Panc1 (cell line): ENCODE measurements around the gene POLR3H. TPM values are rescaled to one million over a fixed set of nuclear protein-coding genes. Genes with fewer than 3 reads are reported as not detected.

Experiments
- ATAC-seq: fragments of 200-7000 bp; cut with Tn5 transposase; 2 replicates; pipeline ENCODE4 v1.9.1; 2020; ENCODE audit warnings: mild to moderate bottlenecking, moderate library complexity
- BruUV-seq: library from RNA; stranded (reverse); fragments of 400-500 nt; replicated peaks from 2 replicates; lab custom pipeline; 2021; lab: Mats Ljungman, UMichigan
- CTCF ChIA-PET: fragments of 300-600 bp; sonication (Branson Sonifier 250); formaldehyde crosslinking; loops from one replicate; lab custom pipeline; 2022; ENCODE audit warnings: antibody characterized with exemption; lab: Charles Lee
- POLR2A ChIA-PET: fragments of 300-600 bp; sonication (Branson Sonifier 250); formaldehyde crosslinking; loops from one replicate; lab custom pipeline; 2022; ENCODE audit warnings: antibody characterized with exemption; lab: Charles Lee
- DNase-seq: peaks from one replicate; pipeline ENCODE4 v3.0.0-alpha.2; 2010; ENCODE audit warnings: low read depth, low spot score
- H3K27ac ChIP-seq: 2 replicates; pipeline ENCODE4 v1.5.1; 2011; ENCODE audit warnings: mild to moderate bottlenecking, low read length, inconsistent platforms
- H3K27me3 ChIP-seq: fragments of 200-500 bp; sonication (Bioruptor generic); 2 replicates; pipeline ENCODE4 v1.6.0; 2014; ENCODE audit warnings: low read length, inconsistent platforms; ENCODE audit not compliant: control insufficient read depth, insufficient read depth
- H3K36me3 ChIP-seq: fragments of 200-500 bp; sonication (Bioruptor generic); 2 replicates; pipeline ENCODE4 v1.5.1; 2014; ENCODE audit warnings: inconsistent platforms, mild to moderate bottlenecking, low read length, moderate library complexity; ENCODE audit not compliant: control insufficient read depth, insufficient read depth
- H3K4me1 ChIP-seq: 2 replicates; pipeline ENCODE4 v1.5.1; 2011; ENCODE audit warnings: inconsistent platforms, mild to moderate bottlenecking, low read length, moderate library complexity; ENCODE audit not compliant: control insufficient read depth, insufficient read depth
- H3K4me3 ChIP-seq, 2 experiments: 2 replicates each; pipeline ENCODE4 v1.5.1; 2011 to 2012; ENCODE audit warnings: low read depth in 2 of 2, low read length in 2 of 2, mild to moderate bottlenecking in 2 of 2, inconsistent platforms in 1 of 2, moderate library complexity in 1 of 2
- H3K9me3 ChIP-seq: fragments of 200-500 bp; sonication (Bioruptor generic); 2 replicates; pipeline ENCODE4 v1.5.1; 2014; ENCODE audit warnings: low read depth, mild to moderate bottlenecking, inconsistent platforms, low read length, moderate library complexity; ENCODE audit not compliant: control insufficient read depth, insufficient read depth
- CTCF ChIP-seq: fragments of 450-650 bp; IDR thresholded peaks from 2 replicates; pipeline ENCODE4 v1.5.1; 2017; ENCODE audit warnings: mild to moderate bottlenecking
- POLR2AphosphoS5 ChIP-seq: IDR thresholded peaks from 2 replicates; pipeline ENCODE4 v1.6.1; 2012; ENCODE audit warnings: mild to moderate bottlenecking, low read depth, low read length, moderate library complexity
- REST ChIP-seq, 2 experiments: IDR thresholded peaks; 2 replicates each; pipeline ENCODE4 v1.6.1; 2011 to 2012; ENCODE audit warnings: low read depth in 2 of 2, control low read depth in 1 of 2, low read length in 1 of 2, mild to moderate bottlenecking in 1 of 2, moderate library complexity in 1 of 2; ENCODE audit not compliant: insufficient read depth in 1 of 2
- SIN3A ChIP-seq: IDR thresholded peaks from 2 replicates; pipeline ENCODE4 v1.6.1; 2012; ENCODE audit warnings: low read depth, mild to moderate bottlenecking, low read length, moderate library complexity, borderline replicate concordance; ENCODE audit not compliant: insufficient read depth
- TCF7L2 ChIP-seq: IDR thresholded peaks from 2 replicates; pipeline ENCODE4 v1.6.1; 2011; ENCODE audit warnings: mild to moderate bottlenecking, low read depth, low read length, inconsistent platforms
- in situ Hi-C: cut with HindIII; loops from 2 replicates; pipeline ENCODE4 v1.10.0; 2016; ENCODE audit warnings: low sequenced_read_pairs, low pct_unique_long_range_greater_than_20kb
- intact Hi-C: fragments of 100-400 bp; cut with micrococcal nuclease; formaldehyde crosslinking; loops from one replicate; pipeline ENCODE4 v1.10.0; 2022; ENCODE audit not compliant: unreplicated experiment
- total RNA-seq: library from RNA; stranded (reverse); gene quantifications from one replicate; pipeline ENCODE4 v1.2.1, GENCODE V29; 2021; ENCODE audit not compliant: unreplicated experiment

Gene POLR3H
- total RNA-seq, 1 experiment from 2014 or later, result 46.6 TPM

DNA sequence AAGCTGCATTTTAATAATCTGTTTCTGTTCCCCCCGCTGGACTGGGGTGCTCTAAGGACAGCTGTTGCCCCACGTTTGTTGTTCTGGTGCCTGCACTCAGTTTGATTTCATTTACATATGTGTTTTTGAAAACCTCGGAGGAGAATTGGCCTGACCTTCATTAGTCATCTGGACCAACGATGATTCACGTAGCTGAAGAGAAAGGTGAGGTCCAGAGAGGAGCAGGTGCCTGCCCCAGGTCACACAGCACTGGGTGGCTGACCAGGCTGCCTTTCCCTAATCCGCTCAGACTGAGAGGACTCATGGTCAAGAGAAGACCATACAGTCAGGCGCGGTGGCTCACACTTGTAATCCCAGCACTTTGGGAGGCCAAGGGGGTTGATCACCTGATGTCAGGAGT, 20.3 kb upstream of the POLR3H start:
- intact Hi-C loops, result no loop called here
- H3K27ac ChIP-seq, result peak overlapping the region; percentile 65
- POLR2A ChIA-PET, result no interaction called here
- H3K9me3 ChIP-seq, result no peaks in the 10 kb centered on the region
- BruUV-seq, result no TSS peak
- TF ChIP-seq POLR2AphosphoS5, result no peak
- TF ChIP-seq CTCF, result no peak
- no peak for TF ChIP-seq REST (IDR thresholded peaks at IDR 0.05; ENCODE audit: insufficient read depth in 1 of 2, low read depth in 2 of 2, low read length in 1 of 2)
- TF ChIP-seq TCF7L2, result no peak
- TF ChIP-seq SIN3A, result no peak
- no peaks in the 10 kb centered on the region for H3K36me3 ChIP-seq
- in situ Hi-C loops, result no loop called here
- no peaks in the 10 kb centered on the region for H3K27me3 ChIP-seq
- CTCF ChIA-PET, result no interaction called here
- peaks cover 57% of the 10 kb centered on the region for H3K4me1 ChIP-seq
- no peak for ATAC-seq
- no peak for DNase-seq
- H3K4me3 ChIP-seq, result no peak overlapping the region

- no peak for TF ChIP-seq REST (IDR thresholded peaks at IDR 0.05; ENCODE audit: insufficient read depth in 1 of 2, low read depth in 2 of 2, low read length in 1 of 2)
- CTCF ChIA-PET, result interaction anchor here (0.6 kb wide), 1 partner anchor 243 kb away, joined by 3 read pairs; no protein-coding TSS in a partner anchor
- Histone ChIP-seq H3K9me3 (no peaks in the 10 kb centered on the region), H3K4me1 (peaks cover 58% of the 10 kb centered on the region), H3K27me3 (no peaks in the 10 kb centered on the region), H3K27ac (peak overlapping the region; percentile 70), H3K36me3 (no peaks in the 10 kb centered on the region), H3K4me3 (no peak overlapping the region)
- ATAC-seq (peak; percentile 69), DNase-seq (no peak)
- intact Hi-C loops, result no loop called here
- POLR2A ChIA-PET, result no interaction called here
- in situ Hi-C loops, result no loop called here
- BruUV-seq, result no TSS peak
Measured at GRCh38 chr22:41563051-41563711, 18.9 kb upstream of the POLR3H start.
